Endodermal cell (in vitro differentiated cells): ENCODE results near the gene GTF3A. TPM values are rescaled to one million over a fixed set of nuclear protein-coding genes. Genes with fewer than 3 reads are reported as not detected.

Source experiments
- DNase-seq: peaks from one replicate; pipeline ENCODE4 v3.0.0-alpha.2; 2017
- H3K27ac ChIP-seq: 2 replicates; pipeline ENCODE4 v1.5.1; 2013; ENCODE audit warnings: mild to moderate bottlenecking, low read depth, low read length, moderate library complexity
- H3K27me3 ChIP-seq: 2 replicates; pipeline ENCODE4 v1.6.1; 2013; ENCODE audit warnings: mild to moderate bottlenecking, low read length, moderate library complexity; ENCODE audit not compliant: insufficient read depth, control insufficient read depth, poor library complexity, severe bottlenecking
- H3K36me3 ChIP-seq: 2 replicates; pipeline ENCODE4 v1.7.0; 2013; ENCODE audit warnings: mild to moderate bottlenecking, low read length, moderate library complexity; ENCODE audit not compliant: control insufficient read depth, insufficient read depth
- H3K4me1 ChIP-seq: one replicate; pipeline ENCODE4 v1.7.0; 2013; ENCODE audit warnings: low read length; ENCODE audit not compliant: control insufficient read depth, insufficient read depth
- H3K4me3 ChIP-seq: 2 replicates; pipeline ENCODE4 v1.5.1; 2013; ENCODE audit warnings: mild to moderate bottlenecking, low read length, moderate library complexity
- H3K9ac ChIP-seq: 2 replicates; pipeline ENCODE4 v1.6.1; 2013; ENCODE audit warnings: mild to moderate bottlenecking, low read length, moderate library complexity; ENCODE audit not compliant: poor library complexity, severe bottlenecking; ENCODE audit errors: extremely low read depth
- H3K9me3 ChIP-seq: 2 replicates; pipeline ENCODE4 v1.6.1; 2013; ENCODE audit warnings: mild to moderate bottlenecking, low read length, moderate library complexity; ENCODE audit not compliant: control insufficient read depth
- H3K27ac Mint-ChIP-seq: 2 replicates; pipeline ENCODE4 v1.8.0; 2020; ENCODE audit warnings: mixed read lengths
- H3K27me3 Mint-ChIP-seq: 2 replicates; pipeline ENCODE4 v1.8.0; 2021; ENCODE audit warnings: mild to moderate bottlenecking, mixed read lengths; ENCODE audit not compliant: insufficient read depth
- H3K36me3 Mint-ChIP-seq: 2 replicates; pipeline ENCODE4 v1.8.0; 2020; ENCODE audit warnings: low read depth, mixed read lengths
- H3K4me1 Mint-ChIP-seq: 2 replicates; pipeline ENCODE4 v1.8.0; 2020; ENCODE audit warnings: mixed read lengths
- H3K4me3 Mint-ChIP-seq: 2 replicates; pipeline ENCODE4 v1.8.0; 2020; ENCODE audit warnings: mild to moderate bottlenecking, moderate library complexity, mixed read lengths
- H3K9me3 Mint-ChIP-seq: 2 replicates; pipeline ENCODE4 v1.8.0; 2020; ENCODE audit warnings: mild to moderate bottlenecking, mixed read lengths
- WGBS, 2 experiments: methylation state at CpG; one replicate each; pipeline versions ENCODE4 v1.1.5 to v1.1.7; 2013; ENCODE audit warnings: missing lambda C conversion rate in 2 of 2, mixed read lengths in 1 of 2; ENCODE audit not compliant: insufficient coverage in 1 of 2, insufficient read length in 1 of 2; 5-methylcytosine and 5-hydroxymethylcytosine counted together
- total RNA-seq, 2 donors: library from RNA; stranded (reverse); fragmentation: NEBNext Ultra II Directional in 1 of 2; extraction: Animal tissue kit (Norgen Biotek cat#: 25700) in 1 of 2; gene quantifications; 2 replicates in 1 of 2; 3 replicates in 1 of 2; pipeline ENCODE4 v1.2.1, GENCODE V29; 2021
- TF ChIP-seq, protein P1 (sequence below): fragments of 200-600 bp; sonication (generic); conservative IDR thresholded peaks from 2 replicates; pipeline ENCODE4 v1.5.0; 2021; ENCODE audit warnings: antibody characterized with exemption, mild to moderate bottlenecking

The GTF3A gene
- total RNA-seq, 2 donors from 2014 or later = 70.4 to 80.0 TPM

DNA sequence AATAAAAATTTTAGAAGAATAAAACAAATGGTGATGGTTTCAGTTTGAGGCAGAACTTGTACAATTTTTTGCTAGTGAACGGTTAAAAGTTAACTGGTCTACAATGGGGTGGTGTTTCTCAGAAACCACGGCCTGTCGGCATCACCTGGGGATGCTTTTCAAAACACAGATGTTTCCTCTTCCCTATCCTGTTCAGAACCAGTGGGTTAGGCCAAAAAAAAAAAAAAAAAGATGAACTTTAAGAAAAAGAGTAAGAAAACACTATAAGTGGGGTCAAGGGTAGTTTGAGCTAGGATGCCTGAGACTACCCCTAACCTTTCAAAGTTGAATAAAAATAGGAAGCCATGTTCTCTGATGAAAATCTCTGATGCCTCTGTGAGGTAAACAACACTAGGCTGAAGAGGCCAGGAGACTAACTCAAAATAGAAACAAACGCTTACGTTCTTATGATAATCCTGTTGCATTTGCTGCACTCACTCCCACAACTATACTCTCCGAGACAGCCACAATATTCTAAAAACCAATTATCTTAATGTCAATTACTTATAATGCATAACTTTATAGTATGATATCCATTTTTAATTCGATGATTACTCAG, 22.7 kb downstream of the GTF3A start:
- Mint-ChIP-seq H3K9me3 (no peaks in the 10 kb centered on the region), H3K36me3 (no peaks in the 10 kb centered on the region), H3K4me1 (peaks cover 15% of the 10 kb centered on the region), H3K27ac (no peak overlapping the region), H3K27me3 (peaks cover 6% of the 10 kb centered on the region), H3K4me3 (no peak overlapping the region)
- H3K9me3 ChIP-seq = no peaks in the 10 kb centered on the region
- peaks cover 5% of the 10 kb centered on the region for H3K27me3 ChIP-seq
- no peak overlapping the region for H3K27ac ChIP-seq
- H3K4me1 ChIP-seq = no peaks in the 10 kb centered on the region
- no peak for DNase-seq
- no peak overlapping the region for H3K4me3 ChIP-seq
- 94 to 100% methylated on average over 1 to 6 of the region's 7 CpGs for WGBS, 2 experiments
- no peak overlapping the region for H3K9ac ChIP-seq
- no peaks in the 10 kb centered on the region for H3K36me3 ChIP-seq
- TF ChIP-seq, protein P1, sequence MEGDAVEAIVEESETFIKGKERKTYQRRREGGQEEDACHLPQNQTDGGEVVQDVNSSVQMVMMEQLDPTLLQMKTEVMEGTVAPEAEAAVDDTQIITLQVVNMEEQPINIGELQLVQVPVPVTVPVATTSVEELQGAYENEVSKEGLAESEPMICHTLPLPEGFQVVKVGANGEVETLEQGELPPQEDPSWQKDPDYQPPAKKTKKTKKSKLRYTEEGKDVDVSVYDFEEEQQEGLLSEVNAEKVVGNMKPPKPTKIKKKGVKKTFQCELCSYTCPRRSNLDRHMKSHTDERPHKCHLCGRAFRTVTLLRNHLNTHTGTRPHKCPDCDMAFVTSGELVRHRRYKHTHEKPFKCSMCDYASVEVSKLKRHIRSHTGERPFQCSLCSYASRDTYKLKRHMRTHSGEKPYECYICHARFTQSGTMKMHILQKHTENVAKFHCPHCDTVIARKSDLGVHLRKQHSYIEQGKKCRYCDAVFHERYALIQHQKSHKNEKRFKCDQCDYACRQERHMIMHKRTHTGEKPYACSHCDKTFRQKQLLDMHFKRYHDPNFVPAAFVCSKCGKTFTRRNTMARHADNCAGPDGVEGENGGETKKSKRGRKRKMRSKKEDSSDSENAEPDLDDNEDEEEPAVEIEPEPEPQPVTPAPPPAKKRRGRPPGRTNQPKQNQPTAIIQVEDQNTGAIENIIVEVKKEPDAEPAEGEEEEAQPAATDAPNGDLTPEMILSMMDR = no peak

DNA sequence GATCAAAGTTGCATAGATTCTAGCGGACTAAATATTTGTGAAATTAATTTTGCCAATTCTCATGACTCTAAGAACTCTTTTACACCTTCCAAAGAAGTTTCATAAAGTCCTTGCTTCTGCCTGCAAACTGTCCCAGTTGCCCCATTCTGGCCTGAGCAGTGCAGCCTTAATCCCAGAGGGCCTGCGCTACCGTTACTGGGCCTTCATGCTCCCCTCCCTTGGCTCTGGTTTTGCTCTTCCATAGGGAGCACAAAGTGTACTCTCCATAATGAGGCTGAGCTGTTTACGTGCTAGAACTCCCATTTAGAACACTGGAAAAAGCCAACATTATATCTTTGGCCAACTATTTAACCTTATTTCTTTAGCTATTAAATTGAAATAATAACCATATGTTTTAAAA, 23.9 kb downstream of the GTF3A start:
- no peaks in the 10 kb centered on the region for H3K9me3 Mint-ChIP-seq
- Histone ChIP-seq H3K36me3 (no peaks in the 10 kb centered on the region), H3K27ac (no peak overlapping the region), H3K4me3 (peak overlapping the region; percentile 96), H3K9me3 (no peaks in the 10 kb centered on the region), H3K27me3 (peaks cover 18% of the 10 kb centered on the region), H3K9ac (no peak overlapping the region), H3K4me1 (no peaks in the 10 kb centered on the region)
- no peak for DNase-seq
- peaks cover 15% of the 10 kb centered on the region for H3K4me1 Mint-ChIP-seq
- 97 to 100% methylated on average over 2 to 4 of the region's 4 CpGs for WGBS, 2 experiments
- H3K36me3 Mint-ChIP-seq = no peaks in the 10 kb centered on the region
- H3K4me3 Mint-ChIP-seq = no peak overlapping the region
- H3K27me3 Mint-ChIP-seq = peaks cover 11% of the 10 kb centered on the region
- no peak overlapping the region for H3K27ac Mint-ChIP-seq
- TF ChIP-seq, protein P1 = no peak

DNA sequence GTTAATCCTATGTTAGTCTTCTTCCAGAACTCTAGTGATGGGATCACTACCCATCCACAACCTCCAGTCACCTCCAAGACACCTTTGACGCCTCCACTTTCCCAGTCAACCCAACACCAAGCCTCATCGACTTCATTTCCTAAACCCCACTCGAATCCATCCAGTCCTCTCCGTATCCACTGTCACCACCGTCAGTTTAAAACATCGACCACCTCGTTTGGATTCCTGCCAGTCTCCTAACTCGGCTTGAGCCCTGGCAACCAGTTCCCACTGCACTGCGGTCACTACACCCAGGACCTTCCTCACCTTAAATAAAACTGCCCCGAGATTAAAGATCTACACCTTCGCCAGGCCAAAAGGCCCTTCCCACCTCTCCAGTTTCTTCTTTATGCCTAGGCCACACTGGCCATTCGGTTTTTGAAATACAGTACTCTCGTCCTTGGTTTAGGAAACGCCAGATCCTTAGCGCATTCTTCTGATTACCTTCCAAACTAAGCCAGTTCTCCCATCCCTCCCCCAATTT, 24.7 kb downstream of the GTF3A start:
- TF ChIP-seq, protein P1 = no peak
- WGBS, 2 experiments = 79 to 86% methylated on average over 14 to 15 of the region's 15 CpGs
- Histone ChIP-seq H3K27ac (no peak overlapping the region), H3K4me3 (peak overlapping the region; percentile 96), H3K4me1 (no peaks in the 10 kb centered on the region), H3K9ac (peak overlapping the region; percentile 74), H3K27me3 (peaks cover 26% of the 10 kb centered on the region), H3K9me3 (no peaks in the 10 kb centered on the region), H3K36me3 (no peaks in the 10 kb centered on the region)
- peak overlapping the region; percentile 72 for H3K4me3 Mint-ChIP-seq
- H3K27me3 Mint-ChIP-seq = peaks cover 15% of the 10 kb centered on the region
- peaks cover 15% of the 10 kb centered on the region for H3K4me1 Mint-ChIP-seq
- no peaks in the 10 kb centered on the region for H3K36me3 Mint-ChIP-seq
- DNase-seq = no peak
- no peaks in the 10 kb centered on the region for H3K9me3 Mint-ChIP-seq
- H3K27ac Mint-ChIP-seq = peak overlapping the region; percentile 92
